H9 (cell line): ENCODE measurements around the gene MGAT4B. TPM values are rescaled to one million over a fixed set of nuclear protein-coding genes. Genes with fewer than 3 reads are reported as not detected.

ENCODE experiments used
- DNase-seq: peaks from one replicate; pipeline ENCODE4 v3.0.0-alpha.2; 2017
- H2AFZ ChIP-seq: one replicate; pipeline ENCODE4 v1.6.1; 2013; ENCODE audit warnings: mild to moderate bottlenecking, low read length, control low read depth, moderate library complexity
- H2AK5ac ChIP-seq: 2 replicates; pipeline ENCODE4 v1.6.1; 2013; ENCODE audit warnings: low read length, control low read depth, mixed read lengths; ENCODE audit not compliant: insufficient read length
- H2BK120ac ChIP-seq: one replicate; pipeline ENCODE4 v1.6.1; 2013; ENCODE audit warnings: low read depth, mild to moderate bottlenecking, low read length, control low read depth, inconsistent platforms; ENCODE audit not compliant: poor library complexity, severe bottlenecking
- H2BK12ac ChIP-seq: 2 replicates; pipeline ENCODE4 v1.6.1; 2013; ENCODE audit warnings: low read length, control low read depth, mixed read lengths, low read depth; ENCODE audit not compliant: insufficient read length
- H2BK15ac ChIP-seq: 2 replicates; pipeline ENCODE4 v1.6.1; 2013; ENCODE audit warnings: low read depth, low read length, control low read depth
- H2BK20ac ChIP-seq: one replicate; pipeline ENCODE4 v1.6.1; 2013; ENCODE audit warnings: low read depth, mild to moderate bottlenecking, low read length, control low read depth, inconsistent platforms; ENCODE audit not compliant: poor library complexity, severe bottlenecking
- H2BK5ac ChIP-seq: 2 replicates; pipeline ENCODE4 v1.6.1; 2013; ENCODE audit warnings: low read length, control low read depth, mixed read lengths; ENCODE audit not compliant: insufficient read length
- H3K14ac ChIP-seq: 2 replicates; pipeline ENCODE4 v1.6.1; 2013; ENCODE audit warnings: low read length, control low read depth; ENCODE audit not compliant: insufficient read depth
- H3K18ac ChIP-seq: 2 replicates; pipeline ENCODE4 v1.6.1; 2013; ENCODE audit warnings: low read depth, mild to moderate bottlenecking, mixed read lengths, low read length, control low read depth; ENCODE audit not compliant: insufficient read length
- H3K23ac ChIP-seq: 2 replicates; pipeline ENCODE4 v1.6.1; 2013; ENCODE audit warnings: low read length, control low read depth, mixed read lengths, low read depth; ENCODE audit not compliant: insufficient read length
- H3K23me2 ChIP-seq: 2 replicates; pipeline ENCODE4 v1.6.1; 2013; ENCODE audit warnings: low read depth, mild to moderate bottlenecking, mixed read lengths, low read length, control low read depth; ENCODE audit not compliant: insufficient read length, poor library complexity, severe bottlenecking
- H3K27ac ChIP-seq: 2 replicates; pipeline ENCODE4 v1.5.1; 2013; ENCODE audit warnings: low read length, control low read depth, mixed read lengths, low read depth; ENCODE audit not compliant: insufficient read length
- H3K27me3 ChIP-seq: 2 replicates; pipeline ENCODE4 v1.6.1; 2013; ENCODE audit warnings: low read length, control low read depth, inconsistent platforms; ENCODE audit not compliant: insufficient read depth
- H3K4ac ChIP-seq: 2 replicates; pipeline ENCODE4 v1.6.1; 2013; ENCODE audit warnings: low read depth, mild to moderate bottlenecking, control low read depth, inconsistent platforms, low read length, moderate library complexity
- H3K4me1 ChIP-seq: 2 replicates; pipeline ENCODE4 v1.6.1; 2013; ENCODE audit warnings: low read length, control low read depth, inconsistent platforms; ENCODE audit not compliant: insufficient read depth
- H3K4me2 ChIP-seq: 2 replicates; pipeline ENCODE4 v1.6.1; 2013; ENCODE audit warnings: low read length, control low read depth, mixed read lengths; ENCODE audit not compliant: insufficient read length, insufficient read depth
- H3K56ac ChIP-seq: 2 replicates; pipeline ENCODE4 v1.6.1; 2013; ENCODE audit warnings: low read depth, mild to moderate bottlenecking, mixed read lengths, low read length, control low read depth; ENCODE audit not compliant: insufficient read length
- H3K79me1 ChIP-seq: 2 replicates; pipeline ENCODE4 v1.6.1; 2013; ENCODE audit warnings: low read depth, mild to moderate bottlenecking, moderate library complexity, low read length, control low read depth, inconsistent platforms; ENCODE audit not compliant: insufficient read depth, poor library complexity, severe bottlenecking
- H3K79me2 ChIP-seq: 2 replicates; pipeline ENCODE4 v1.6.1; 2013; ENCODE audit warnings: low read length, control low read depth, inconsistent platforms; ENCODE audit not compliant: insufficient read depth
- H3K9ac ChIP-seq: 2 replicates; pipeline ENCODE4 v1.6.1; 2013; ENCODE audit warnings: low read length, control low read depth, mixed read lengths; ENCODE audit not compliant: insufficient read length; ENCODE audit errors: extremely low read depth
- H3K9me3 ChIP-seq: one replicate; pipeline ENCODE4 v1.6.1; 2013; ENCODE audit warnings: low read depth, low read length, inconsistent platforms; ENCODE audit not compliant: control insufficient read depth
- H3T11ph ChIP-seq: one replicate; pipeline ENCODE4 v1.6.1; 2013; ENCODE audit warnings: mild to moderate bottlenecking, low read length, control low read depth, inconsistent platforms
- H4K20me1 ChIP-seq: one replicate; pipeline ENCODE4 v1.6.1; 2013; ENCODE audit not compliant: control insufficient read depth, insufficient read length, insufficient read depth
- H4K5ac ChIP-seq: 2 replicates; pipeline ENCODE4 v1.6.1; 2013; ENCODE audit warnings: low read depth, mild to moderate bottlenecking, mixed read lengths, low read length, control low read depth; ENCODE audit not compliant: insufficient read length
- H4K8ac ChIP-seq: replicated peaks from 2 replicates; pipeline ENCODE4 v1.6.1; 2013; ENCODE audit warnings: low read length, control low read depth, mixed read lengths, low read depth; ENCODE audit not compliant: insufficient read length
- H4K91ac ChIP-seq: 2 replicates; pipeline ENCODE4 v1.6.1; 2013; ENCODE audit warnings: low read depth, mild to moderate bottlenecking, moderate library complexity, mixed read lengths, low read length, control low read depth; ENCODE audit not compliant: insufficient read length
- H3K27ac Mint-ChIP-seq, 3 experiments: 2 replicates in 2 of 3; 3 replicates in 1 of 3; pipeline ENCODE4 v1.8.0; 2020 to 2021; ENCODE audit warnings: mixed read lengths in 3 of 3, mild to moderate bottlenecking in 1 of 3, moderate library complexity in 1 of 3
- H3K27me3 Mint-ChIP-seq: 2 replicates; pipeline ENCODE4 v1.8.0; 2021; ENCODE audit warnings: low read depth, mild to moderate bottlenecking, moderate library complexity, mixed read lengths
- H3K36me3 Mint-ChIP-seq, 3 experiments: 2 replicates in 2 of 3; 3 replicates in 1 of 3; pipeline ENCODE4 v1.8.0; 2020 to 2021; ENCODE audit warnings: low read depth in 3 of 3, mixed read lengths in 3 of 3; ENCODE audit not compliant: insufficient read depth in 1 of 3
- H3K4me1 Mint-ChIP-seq, 2 experiments: 2 replicates each; pipeline ENCODE4 v1.8.0; 2020; ENCODE audit warnings: mixed read lengths in 2 of 2
- H3K4me3 Mint-ChIP-seq, 2 experiments: 2 replicates in 1 of 2; 3 replicates in 1 of 2; pipeline ENCODE4 v1.8.0; 2020 to 2021; ENCODE audit warnings: mild to moderate bottlenecking in 2 of 2, mixed read lengths in 2 of 2, moderate library complexity in 1 of 2
- H3K9me3 Mint-ChIP-seq, 2 experiments: 2 replicates in 1 of 2; 3 replicates in 1 of 2; pipeline ENCODE4 v1.8.0; 2020; ENCODE audit warnings: mild to moderate bottlenecking in 2 of 2, mixed read lengths in 2 of 2, moderate library complexity in 1 of 2
- CTCF ChIP-seq: fragments of 200-600 bp; sonication (generic); conservative IDR thresholded peaks from 3 replicates; pipeline ENCODE4 v1.8.0; 2021; ENCODE audit warnings: antibody characterized with exemption, mild to moderate bottlenecking
- WGBS: extraction: QIAGEN DNeasy Blood & Tissue Kit; methylation state at CpG from one replicate; pipeline ENCODE4 v1.1.7; 2013; ENCODE audit warnings: missing lambda C conversion rate, low lambda C conversion rate, mixed read lengths; ENCODE audit not compliant: insufficient read length; ENCODE audit errors: extremely low coverage; 5-methylcytosine and 5-hydroxymethylcytosine counted together
- total RNA-seq: library from RNA; stranded (reverse); gene quantifications from 2 replicates; pipeline ENCODE4 v1.2.1, GENCODE V29; 2021

The MGAT4B gene
- total RNA-seq, 1 experiment from 2014 or later = 147 TPM

GRCh38 chr5:179824745-179825112 lies 18.1 kb upstream of the MGAT4B start:
- no peak overlapping the region for H3K4me2 ChIP-seq
- H2AK5ac ChIP-seq = no peak overlapping the region
- peaks cover 9% of the 10 kb centered on the region; the same call in 1 of the 2 replicates for H3K79me2 ChIP-seq
- no peak overlapping the region for H2BK20ac ChIP-seq
- Mint-ChIP-seq H3K9me3 (no peaks in the 10 kb centered on the region; a peak in 1 of 5 replicates), H3K36me3 (peaks cover 47 to 70% (median 69%) of the 10 kb centered on the region in 3 experiments), H3K4me1 (peaks cover 43 to 45% of the 10 kb centered on the region in 2 experiments), H3K4me3 (no peak overlapping the region), H3K27ac (peak overlapping the region in 1 of 3 experiments; percentile 7; a peak in 2 of 7 replicates), H3K27me3 (no peaks in the 10 kb centered on the region)
- no peak overlapping the region for H2BK15ac ChIP-seq
- no peak overlapping the region for H3K27ac ChIP-seq
- no peak overlapping the region for H4K5ac ChIP-seq
- no peak overlapping the region for H3K56ac ChIP-seq
- H3K4me1 ChIP-seq = peaks cover 10% of the 10 kb centered on the region; the same call in 1 of the 2 replicates
- H2BK12ac ChIP-seq = no peak overlapping the region
- H3K23ac ChIP-seq = no peak overlapping the region
- no CpG with 5 or more reads among the region's 3 CpGs for WGBS
- no peak overlapping the region for H3K14ac ChIP-seq
- no peak overlapping the region for H3K18ac ChIP-seq
- no peaks in the 10 kb centered on the region for H3K23me2 ChIP-seq
- no peak overlapping the region for H3K9ac ChIP-seq
- no peak for DNase-seq
- H4K91ac ChIP-seq = no peak overlapping the region
- H3T11ph ChIP-seq = no peak overlapping the region
- H2BK5ac ChIP-seq = no peak overlapping the region
- no peaks in the 10 kb centered on the region for H3K27me3 ChIP-seq
- TF ChIP-seq CTCF = no peak
- H3K4ac ChIP-seq = no peak overlapping the region
- H2AFZ ChIP-seq = no peak overlapping the region
- no peaks in the 10 kb centered on the region for H4K20me1 ChIP-seq
- H3K79me1 ChIP-seq = peaks cover 10% of the 10 kb centered on the region
- no peak overlapping the region for H2BK120ac ChIP-seq
- H4K8ac ChIP-seq = no peak overlapping the region
- H3K9me3 ChIP-seq = no peaks in the 10 kb centered on the region
